Sigmoid colon (tissue), 7 donors: ENCODE measurements around the gene P3H3. TPM values are rescaled to one million over a fixed set of nuclear protein-coding genes. Genes with fewer than 3 reads are reported as not detected.

Experiments
- DNase-seq: peaks from one replicate; pipeline ENCODE4 v3.0.0-alpha.2; 2019
- H3K27ac ChIP-seq, 4 donors: fragments of 200-600 bp; sonication (generic); one replicate each; pipeline ENCODE4 v1.5.1; 2016 to 2019; ENCODE audit warnings: mild to moderate bottlenecking in 1 of 4
- H3K27me3 ChIP-seq, 3 donors: fragments of 200-600 bp; sonication (generic); one replicate each; pipeline ENCODE4 v1.5.1; 2019; ENCODE audit warnings: mild to moderate bottlenecking in 1 of 3
- H3K36me3 ChIP-seq, 4 donors: fragments of 200-600 bp; sonication (generic); one replicate each; pipeline ENCODE4 v1.5.1; 2016 to 2019
- H3K4me1 ChIP-seq, 4 donors: fragments of 200-600 bp; sonication (generic); one replicate each; pipeline ENCODE4 v1.5.1; 2017 to 2019
- H3K4me3 ChIP-seq, 4 donors: fragments of 200-600 bp; sonication (generic); one replicate each; pipeline ENCODE4 v1.5.1; 2017 to 2019; ENCODE audit warnings: mild to moderate bottlenecking in 2 of 4, moderate library complexity in 1 of 4
- H3K9me3 ChIP-seq, 4 donors: fragments of 200-600 bp in 3 of 4; sonication (generic) in 3 of 4; one replicate each; pipeline versions ENCODE4 v1.5.1 to v1.6.1; 2013 to 2019
- EP300 ChIP-seq, 4 donors: sonication (generic); formaldehyde crosslinking; IDR thresholded peaks; one replicate each; pipeline ENCODE4 v1.6.1; 2017; ENCODE audit warnings: antibody characterized with exemption in 4 of 4
- POLR2A ChIP-seq, 2 donors: fragments of 450-650 bp; IDR thresholded peaks; one replicate each; pipeline ENCODE4 v1.6.1; 2016; ENCODE audit warnings: antibody characterized with exemption in 2 of 2, mild to moderate bottlenecking in 2 of 2, moderate library complexity in 2 of 2
- POLR2AphosphoS5 ChIP-seq, 4 donors: sonication (generic); formaldehyde crosslinking; IDR thresholded peaks; one replicate each; pipeline ENCODE4 v1.6.1; 2017; ENCODE audit warnings: antibody characterized with exemption in 4 of 4
- WGBS, 2 donors: extraction: QIAGEN DNeasy Blood & Tissue Kit; methylation state at CpG; one replicate each; pipeline ENCODE4 v1.1.7; 2013; 5-methylcytosine and 5-hydroxymethylcytosine counted together
- intact Hi-C: fragments of 100-400 bp; cut with DNase I; formaldehyde crosslinking; loops from one replicate; pipeline ENCODE4 v1.15.1; 2023
- polyA plus RNA-seq, 3 donors: library from polyadenylated mRNA; stranded (reverse); fragments of 200-250 nt; gene quantifications; one replicate each; pipeline ENCODE4 v1.2.3, GENCODE V29; 2013
- total RNA-seq, 4 donors: library from RNA; depleted of rRNA; stranded (reverse); fragments of >200 nt; gene quantifications; one replicate each; pipeline ENCODE4 v1.1.0, GENCODE V29; 2016
- TF ChIP-seq, protein P1 (sequence below), 4 experiments: fragments of 450-650 bp in 3 of 4; fragments of 200-600 bp in 1 of 4; IDR thresholded peaks; one replicate each; pipeline ENCODE4 v1.5.1; 2016 to 2019; ENCODE audit warnings: antibody characterized with exemption in 4 of 4, mild to moderate bottlenecking in 3 of 4, moderate library complexity in 2 of 4
- donor health status: healthy with polysubstance abuse.
- donor health status: Bipolar disorder and iron deficiency.
- donor health status: healthy.

Gene P3H3
- total and polyA plus RNA-seq, 7 donors = 0.60 to 69.8 (median 16.4) TPM

DNA sequence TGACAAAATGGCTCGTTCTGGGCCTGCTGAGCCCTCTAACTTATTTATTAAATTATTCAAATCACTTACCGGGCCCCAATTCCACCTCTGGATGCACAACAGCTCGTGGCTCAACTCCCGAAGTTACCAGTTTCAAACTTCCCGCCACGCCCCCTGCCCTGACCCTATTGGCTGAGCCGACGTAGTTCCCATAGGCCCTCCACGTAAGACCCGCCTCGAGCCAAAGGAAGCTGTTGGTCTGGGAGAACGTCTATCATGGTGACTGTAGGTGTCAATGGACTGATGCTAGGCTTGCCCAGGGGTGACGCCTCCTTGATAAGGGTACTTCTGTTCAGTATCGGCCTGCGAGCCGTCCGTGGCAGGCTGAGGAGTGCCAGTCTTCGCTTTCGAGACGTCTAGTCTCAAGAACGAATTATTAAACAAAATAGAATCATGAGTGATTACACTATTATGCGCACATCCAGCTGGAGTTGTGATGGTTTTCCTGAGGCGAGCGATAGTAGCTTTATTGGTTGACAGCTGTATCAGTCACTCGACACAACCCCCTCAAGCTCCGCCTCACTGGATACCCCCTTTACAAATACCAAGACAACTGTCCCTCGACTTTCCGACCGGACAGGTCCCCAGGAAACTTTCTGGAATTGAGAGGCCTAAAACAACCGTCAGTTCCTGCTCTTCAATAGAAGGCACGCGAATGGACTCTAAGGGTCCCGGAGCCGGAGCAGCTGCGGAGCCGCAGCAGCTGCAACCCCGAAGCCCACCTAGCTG lies 23.1 kb downstream of the P3H3 start, which contains the start of gene CDCA3:
CDCA3 (minus strand) TSS at position 134 of the 768 bp plus-strand sequence. CDS start 334 bp downstream, outside the sequence.
- peak; percentile 99 for DNase-seq
- H3K9me3 ChIP-seq = no peaks in the 10 kb centered on the region
- peak within 1 kb of the TSS; percentile 59 to 74 (median 68) for H3K4me3 ChIP-seq
- peak; percentile 36 to 82 for TF ChIP-seq POLR2A (IDR thresholded peaks at IDR 0.05)
- TF ChIP-seq, protein P1, sequence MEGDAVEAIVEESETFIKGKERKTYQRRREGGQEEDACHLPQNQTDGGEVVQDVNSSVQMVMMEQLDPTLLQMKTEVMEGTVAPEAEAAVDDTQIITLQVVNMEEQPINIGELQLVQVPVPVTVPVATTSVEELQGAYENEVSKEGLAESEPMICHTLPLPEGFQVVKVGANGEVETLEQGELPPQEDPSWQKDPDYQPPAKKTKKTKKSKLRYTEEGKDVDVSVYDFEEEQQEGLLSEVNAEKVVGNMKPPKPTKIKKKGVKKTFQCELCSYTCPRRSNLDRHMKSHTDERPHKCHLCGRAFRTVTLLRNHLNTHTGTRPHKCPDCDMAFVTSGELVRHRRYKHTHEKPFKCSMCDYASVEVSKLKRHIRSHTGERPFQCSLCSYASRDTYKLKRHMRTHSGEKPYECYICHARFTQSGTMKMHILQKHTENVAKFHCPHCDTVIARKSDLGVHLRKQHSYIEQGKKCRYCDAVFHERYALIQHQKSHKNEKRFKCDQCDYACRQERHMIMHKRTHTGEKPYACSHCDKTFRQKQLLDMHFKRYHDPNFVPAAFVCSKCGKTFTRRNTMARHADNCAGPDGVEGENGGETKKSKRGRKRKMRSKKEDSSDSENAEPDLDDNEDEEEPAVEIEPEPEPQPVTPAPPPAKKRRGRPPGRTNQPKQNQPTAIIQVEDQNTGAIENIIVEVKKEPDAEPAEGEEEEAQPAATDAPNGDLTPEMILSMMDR (IDR thresholded peaks at IDR 0.05) = no peak
- TF ChIP-seq POLR2AphosphoS5 (IDR thresholded peaks at IDR 0.05) = peak; percentile 78 to 96 (median 94)
- H3K36me3 ChIP-seq = peaks cover 7 to 37% (median 10%) of the 10 kb centered on the region in 4 donors
- H3K4me1 ChIP-seq = peaks cover 0 to 22% (median 15%) of the 10 kb centered on the region in 4 donors
- H3K27ac ChIP-seq = peak within 1 kb of the TSS; percentile 91 to 99 (median 96)
- H3K27me3 ChIP-seq = no peaks in the 10 kb centered on the region
- intact Hi-C loops = no loop called here
- 0 to 1% methylated on average over 37 of the region's 37 CpGs for WGBS, 2 donors

DNA sequence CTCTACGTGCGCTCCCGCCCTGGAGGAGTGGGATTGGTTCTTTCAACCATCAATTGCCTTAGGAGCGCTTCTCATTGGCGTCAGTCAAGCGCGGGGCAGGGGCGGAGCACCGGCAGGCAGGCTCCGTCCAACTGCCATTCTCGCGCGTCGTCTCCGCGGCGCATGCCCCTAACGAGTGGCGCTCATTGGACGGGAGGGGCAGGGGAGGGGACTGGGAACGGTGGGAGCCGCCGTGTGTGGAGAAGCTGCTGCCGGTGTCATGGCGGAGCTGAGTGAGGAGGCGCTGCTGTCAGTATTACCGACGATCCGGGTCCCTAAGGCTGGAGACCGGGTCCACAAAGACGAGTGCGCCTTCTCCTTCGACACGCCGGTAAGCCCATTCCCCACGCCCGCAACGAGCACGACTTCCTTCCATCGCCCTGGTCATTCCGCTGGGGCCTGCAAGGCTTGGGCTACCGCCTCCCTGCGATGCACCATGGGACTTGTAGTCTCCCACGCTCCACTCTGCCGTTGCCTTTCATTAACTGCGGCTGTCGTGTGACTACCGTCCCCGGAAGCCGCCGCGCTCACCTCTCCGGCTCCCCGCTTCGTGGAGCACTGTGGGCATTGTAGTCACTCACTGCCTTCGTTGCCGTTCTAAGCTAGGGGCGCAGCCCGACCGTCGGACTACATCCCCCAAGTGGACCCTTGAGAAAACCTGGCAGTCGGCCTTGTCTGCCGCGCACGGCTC lies 23.9 kb downstream of the P3H3 start, which contains the start of gene USP5:
USP5 (plus strand) TSS at position 230 of the 730 bp plus-strand sequence; CDS start at position 260, 30 bp downstream.
- Histone ChIP-seq H3K27me3 (no peaks in the 10 kb centered on the region), H3K27ac (peak within 1 kb of the TSS; percentile 91 to 99 (median 96)), H3K9me3 (no peaks in the 10 kb centered on the region), H3K4me3 (peak within 1 kb of the TSS; percentile 59 to 74 (median 68)), H3K36me3 (peaks cover 15 to 37% (median 17%) of the 10 kb centered on the region in 4 donors), H3K4me1 (peaks cover 0 to 22% (median 15%) of the 10 kb centered on the region in 4 donors)
- peak; percentile 100 for DNase-seq
- TF ChIP-seq EP300 (IDR thresholded peaks at IDR 0.05) = no peak
- TF ChIP-seq POLR2A (IDR thresholded peaks at IDR 0.05) = peak in 1 of 2 donors; percentile 20
- TF ChIP-seq POLR2AphosphoS5 (IDR thresholded peaks at IDR 0.05) = peak in 3 of 4 donors; percentile 72 to 75 (median 75)
- TF ChIP-seq, protein P1 (IDR thresholded peaks at IDR 0.05) = no peak
- WGBS, 2 donors = 0 to 1% methylated on average over 65 of the region's 65 CpGs
- intact Hi-C loops = no loop called here

DNA sequence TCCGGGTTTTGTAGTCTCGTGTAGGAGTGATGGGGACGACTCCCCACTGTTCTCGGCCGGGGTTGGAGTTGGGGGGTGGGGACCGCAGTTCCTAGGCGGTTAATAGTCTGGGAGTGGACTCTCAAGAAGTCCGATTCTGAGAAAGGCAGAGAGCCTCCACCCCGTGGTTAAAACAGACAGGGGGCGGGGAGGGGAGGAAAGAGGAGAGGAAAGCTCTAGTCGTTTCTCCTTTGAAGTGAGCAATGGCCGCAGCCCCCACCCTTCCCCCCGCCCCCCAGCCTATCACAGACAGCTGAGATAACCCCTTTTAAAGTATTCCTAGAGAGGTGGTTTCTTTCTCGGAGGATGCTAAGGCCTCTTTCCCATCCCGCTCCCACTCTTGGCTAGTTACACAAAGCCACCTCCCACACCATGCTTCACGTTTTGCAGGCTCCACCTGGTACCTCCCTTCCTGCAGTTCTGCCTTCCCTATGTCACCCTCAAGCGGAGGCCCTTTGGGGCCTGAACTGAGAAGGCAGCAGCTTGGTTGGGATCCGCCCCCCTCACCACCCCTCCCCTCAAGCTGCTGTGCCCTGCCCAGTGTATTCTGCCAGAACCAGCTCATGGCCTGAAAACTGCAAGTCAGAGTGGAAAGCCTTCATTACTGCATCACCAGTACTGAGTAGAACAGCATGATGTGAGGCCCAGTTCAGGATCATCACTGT lies 24.6 kb downstream of the P3H3 start:
- no peaks in the 10 kb centered on the region for H3K9me3 ChIP-seq
- H3K27me3 ChIP-seq = no peaks in the 10 kb centered on the region
- peak in 1 of 4 donors; percentile 3 for TF ChIP-seq POLR2AphosphoS5 (IDR thresholded peaks at IDR 0.05)
- TF ChIP-seq, protein P1 (IDR thresholded peaks at IDR 0.05) = no peak
- DNase-seq = peak; percentile 84
- peak overlapping the region; percentile 40 to 74 (median 64) for H3K4me3 ChIP-seq
- peak overlapping the region; percentile 91 to 99 (median 96) for H3K27ac ChIP-seq
- peaks cover 0 to 22% (median 15%) of the 10 kb centered on the region in 4 donors for H3K4me1 ChIP-seq
- intact Hi-C loops = no loop called here
- H3K36me3 ChIP-seq = peaks cover 21 to 37% (median 24%) of the 10 kb centered on the region in 4 donors
- 1 to 2% methylated on average over 18 of the region's 18 CpGs for WGBS, 2 donors

GRCh38 chr12:6853626-6854025 lies 25.4 kb downstream of the P3H3 start:
- TF ChIP-seq, protein P1 (IDR thresholded peaks at IDR 0.05) = no peak
- no peak for TF ChIP-seq POLR2AphosphoS5 (IDR thresholded peaks at IDR 0.05)
- TF ChIP-seq EP300 (IDR thresholded peaks at IDR 0.05) = no peak
- no peak for TF ChIP-seq POLR2A (IDR thresholded peaks at IDR 0.05)
- peaks cover 28 to 44% (median 31%) of the 10 kb centered on the region in 4 donors for H3K36me3 ChIP-seq
- 35 to 72% methylated on average over 1 of the region's 1 CpG for WGBS, 2 donors
- peak overlapping the region; percentile 91 to 99 (median 96) for H3K27ac ChIP-seq
- peaks cover 0 to 22% (median 15%) of the 10 kb centered on the region in 4 donors for H3K4me1 ChIP-seq
- DNase-seq = no peak
- intact Hi-C loops = no loop called here
- H3K4me3 ChIP-seq = peak overlapping the region in 2 of 4 donors; percentile 59 to 70
- H3K27me3 ChIP-seq = no peaks in the 10 kb centered on the region
- no peaks in the 10 kb centered on the region for H3K9me3 ChIP-seq
